ENCODE measurements around the gene ELF2.
"Not testable (repeated sequence)": the region's sequence is repeated elsewhere in the genome, so short reads cannot be mapped to it uniquely, and the experiment has no call there.

DNA sequence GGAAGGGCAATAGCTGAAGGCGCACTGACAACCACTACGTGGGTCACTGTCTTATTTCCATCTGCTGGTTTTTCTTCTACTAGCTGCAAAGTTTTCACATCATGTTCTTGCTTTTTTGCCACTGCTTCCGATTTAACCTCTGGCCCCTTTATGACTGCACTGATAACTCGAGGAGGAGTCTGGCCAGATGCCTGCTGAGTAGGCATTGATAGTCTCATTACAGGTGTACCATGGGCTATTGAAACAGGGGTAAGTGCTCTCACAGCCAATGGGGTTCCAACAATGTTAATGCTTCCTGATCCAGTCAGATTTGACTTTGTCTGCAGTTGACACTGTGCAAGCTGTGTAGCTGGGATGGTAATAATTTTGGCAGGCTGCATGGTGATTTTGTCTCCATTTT, 118.0 kb downstream of the ELF2 start:
- TF ChIP-seq, protein P1, sequence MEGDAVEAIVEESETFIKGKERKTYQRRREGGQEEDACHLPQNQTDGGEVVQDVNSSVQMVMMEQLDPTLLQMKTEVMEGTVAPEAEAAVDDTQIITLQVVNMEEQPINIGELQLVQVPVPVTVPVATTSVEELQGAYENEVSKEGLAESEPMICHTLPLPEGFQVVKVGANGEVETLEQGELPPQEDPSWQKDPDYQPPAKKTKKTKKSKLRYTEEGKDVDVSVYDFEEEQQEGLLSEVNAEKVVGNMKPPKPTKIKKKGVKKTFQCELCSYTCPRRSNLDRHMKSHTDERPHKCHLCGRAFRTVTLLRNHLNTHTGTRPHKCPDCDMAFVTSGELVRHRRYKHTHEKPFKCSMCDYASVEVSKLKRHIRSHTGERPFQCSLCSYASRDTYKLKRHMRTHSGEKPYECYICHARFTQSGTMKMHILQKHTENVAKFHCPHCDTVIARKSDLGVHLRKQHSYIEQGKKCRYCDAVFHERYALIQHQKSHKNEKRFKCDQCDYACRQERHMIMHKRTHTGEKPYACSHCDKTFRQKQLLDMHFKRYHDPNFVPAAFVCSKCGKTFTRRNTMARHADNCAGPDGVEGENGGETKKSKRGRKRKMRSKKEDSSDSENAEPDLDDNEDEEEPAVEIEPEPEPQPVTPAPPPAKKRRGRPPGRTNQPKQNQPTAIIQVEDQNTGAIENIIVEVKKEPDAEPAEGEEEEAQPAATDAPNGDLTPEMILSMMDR (IDR thresholded peaks at IDR 0.05) = not testable (repeated sequence)
- TF ChIP-seq POLR2A (IDR thresholded peaks at IDR 0.05) = not testable (repeated sequence)

Measured in heart left ventricle (tissue), 13 donors.